HTR-8/SVneo (cell line): ENCODE data around the gene PTPRG.

Experiments
- DNase-seq: peaks from one replicate; pipeline ENCODE4 v3.0.0; 2011; ENCODE audit warnings: low spot score, mixed read lengths; ENCODE audit not compliant: insufficient read length
- FAIRE-seq: peaks from 2 replicates; lab custom pipeline; 2011; peaks lifted over from hg19 to GRCh38; lab: Jason Lieb, UNC

PTPRG gene

GRCh38 chr3:62142331-62143085 lies 581.1 kb downstream of the PTPRG start:
- DNase-seq: no peak

GRCh38 chr3:62143843-62144450 lies 582.6 kb downstream of the PTPRG start:
- FAIRE-seq: no peak

More at GRCh38 chr3:62142331-62143085, 581.1 kb downstream of the PTPRG start:
- no peak for FAIRE-seq

DNA sequence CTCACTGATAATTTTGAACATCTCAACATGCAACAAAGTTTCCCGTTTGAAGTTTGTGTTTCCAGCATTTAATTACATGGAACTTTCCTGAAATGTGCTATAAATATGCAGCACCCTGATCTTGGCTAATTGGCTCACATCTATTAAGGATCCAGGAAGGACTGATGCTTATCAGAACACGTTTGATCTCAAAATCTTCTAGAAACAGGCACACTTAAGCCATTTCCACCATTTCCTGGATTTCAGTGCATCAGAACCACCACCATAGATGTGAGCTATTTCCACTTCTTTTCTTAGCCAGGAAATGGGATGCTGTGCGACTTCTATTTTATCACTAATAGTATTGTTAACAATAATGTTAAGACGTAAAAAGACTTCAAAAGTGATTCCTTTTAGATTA lies 583.1 kb downstream of the PTPRG start:
- FAIRE-seq: no peak
- no peak for DNase-seq

More at GRCh38 chr3:62143843-62144450, 582.6 kb downstream of the PTPRG start:
- DNase-seq: no peak

DNA sequence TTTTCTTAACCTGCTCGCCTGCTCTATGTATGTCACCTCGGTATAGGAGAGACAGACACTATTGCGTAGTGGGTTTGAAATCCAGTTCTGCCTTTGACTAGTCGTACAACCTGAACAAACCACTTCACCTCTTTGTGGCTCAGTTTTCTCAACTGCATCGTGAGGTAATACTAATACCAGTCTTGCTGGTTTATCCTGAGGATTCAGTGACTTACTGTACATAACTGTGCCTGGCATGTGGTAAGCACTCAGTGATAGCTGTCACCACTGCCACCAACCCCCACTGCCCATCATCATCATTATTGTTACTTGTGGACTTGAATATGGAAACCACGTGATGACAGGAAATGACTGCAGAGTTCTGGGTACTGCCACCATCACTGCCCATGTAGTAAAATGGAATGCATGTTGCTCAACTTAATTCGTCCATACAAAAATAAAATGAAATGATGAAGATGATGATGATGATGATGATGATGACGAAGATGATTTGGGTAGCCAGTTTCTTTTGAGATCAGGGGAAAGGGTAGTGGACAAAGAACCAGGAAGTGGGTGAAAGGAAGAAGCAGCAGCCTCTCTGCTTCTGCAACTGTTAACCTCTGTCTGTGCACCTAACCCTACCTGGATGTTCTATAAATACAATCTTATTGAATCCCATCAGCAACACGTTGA lies 583.9 kb downstream of the PTPRG start:
- FAIRE-seq (no peak), DNase-seq (no peak)

DNA sequence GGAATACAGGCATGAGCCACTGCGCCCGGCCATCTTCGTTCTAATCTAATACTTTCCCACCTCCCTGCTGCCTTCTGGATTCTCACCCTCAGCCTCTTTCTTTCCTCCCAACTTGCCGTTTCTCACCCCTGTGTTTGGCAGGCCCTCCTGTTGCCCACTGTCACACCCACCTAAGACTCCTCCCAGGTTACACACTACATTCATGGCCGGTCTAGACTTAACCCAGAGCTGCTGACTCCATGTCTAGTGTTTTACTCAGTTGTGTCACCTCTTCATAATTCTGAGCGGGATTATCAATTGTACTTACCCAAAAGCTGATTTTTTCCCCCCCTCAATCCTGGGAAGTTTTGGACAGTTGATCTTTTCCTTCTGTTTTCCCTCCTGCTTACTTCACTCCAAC lies 588.2 kb downstream of the PTPRG start:
- FAIRE-seq: no peak
- no peak for DNase-seq

GRCh38 chr3:62149962-62150361 lies 588.6 kb downstream of the PTPRG start:
- DNase-seq (no peak), FAIRE-seq (no peak)

DNA sequence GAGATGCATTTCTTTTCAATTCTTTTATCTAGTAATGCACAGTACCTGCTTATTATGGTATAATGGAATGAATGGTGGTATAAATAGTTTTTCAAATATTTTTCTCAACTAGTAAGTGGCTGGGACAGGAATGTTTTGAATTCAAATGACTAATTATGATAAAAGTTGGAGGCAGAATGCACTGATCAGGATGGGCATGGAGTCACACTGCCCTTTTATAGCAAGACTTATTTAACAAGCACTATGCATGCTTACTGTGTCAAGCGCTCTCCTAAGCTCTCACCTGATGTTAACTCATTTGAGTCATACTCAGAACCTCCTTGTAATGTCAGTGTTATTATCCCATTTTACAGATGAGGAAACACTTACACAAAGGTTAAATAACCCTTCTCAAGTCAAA lies 590.2 kb downstream of the PTPRG start:
- DNase-seq: no peak
- FAIRE-seq: no peak

DNA sequence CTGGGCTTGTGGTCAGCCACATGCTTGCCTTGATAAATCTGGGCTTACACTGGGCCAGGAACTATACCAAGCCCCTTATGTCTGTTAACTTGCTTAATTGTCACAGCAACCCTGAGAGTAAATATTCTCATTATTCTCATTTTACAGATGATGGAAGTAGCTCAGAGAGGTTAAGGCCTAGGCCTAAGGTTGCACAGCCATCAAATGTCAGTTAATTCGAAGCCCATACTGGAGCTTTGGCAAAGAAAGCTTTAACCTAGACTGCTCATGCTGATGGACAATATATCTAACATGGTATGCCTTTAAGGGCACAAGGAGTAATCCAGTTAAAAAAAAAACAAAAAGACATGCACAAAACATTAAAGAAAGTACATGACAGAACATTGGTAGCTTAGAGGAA lies 591.9 kb downstream of the PTPRG start:
- no peak for DNase-seq
- FAIRE-seq: no peak

DNA sequence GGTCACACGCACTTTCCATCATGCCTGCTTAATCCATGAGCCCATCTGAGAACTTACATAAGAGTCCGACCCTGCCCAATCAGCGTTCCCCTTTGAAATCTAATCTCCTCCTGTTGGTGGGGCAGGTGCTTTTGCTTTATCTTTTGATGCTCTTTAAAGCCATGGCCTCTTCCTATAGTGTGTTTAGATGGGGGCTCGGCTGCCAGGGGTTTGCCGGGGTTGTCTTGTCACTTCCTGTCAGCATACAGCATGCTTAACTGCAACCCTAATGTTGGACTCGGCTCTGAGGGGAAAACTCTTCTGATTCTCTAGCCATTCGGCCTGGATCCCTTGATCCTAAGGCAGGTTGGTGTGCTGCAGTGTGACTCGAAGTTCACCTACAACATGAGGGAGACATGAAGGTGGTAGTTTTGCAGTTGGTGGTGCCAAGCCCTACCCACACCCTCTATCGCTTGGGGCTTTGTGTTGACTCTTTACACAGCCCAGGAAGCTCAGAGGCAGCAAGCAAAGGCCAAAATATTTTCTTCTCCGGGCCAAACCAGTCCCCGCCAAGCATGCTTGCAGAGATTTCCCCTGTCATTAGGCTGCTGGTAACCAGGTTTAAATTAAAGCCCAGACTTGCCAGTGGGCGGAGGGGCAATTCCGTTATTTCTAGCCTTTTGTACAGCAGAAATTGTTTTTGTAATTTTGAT lies 593.2 kb downstream of the PTPRG start:
- FAIRE-seq (no peak), DNase-seq (no peak)

DNA sequence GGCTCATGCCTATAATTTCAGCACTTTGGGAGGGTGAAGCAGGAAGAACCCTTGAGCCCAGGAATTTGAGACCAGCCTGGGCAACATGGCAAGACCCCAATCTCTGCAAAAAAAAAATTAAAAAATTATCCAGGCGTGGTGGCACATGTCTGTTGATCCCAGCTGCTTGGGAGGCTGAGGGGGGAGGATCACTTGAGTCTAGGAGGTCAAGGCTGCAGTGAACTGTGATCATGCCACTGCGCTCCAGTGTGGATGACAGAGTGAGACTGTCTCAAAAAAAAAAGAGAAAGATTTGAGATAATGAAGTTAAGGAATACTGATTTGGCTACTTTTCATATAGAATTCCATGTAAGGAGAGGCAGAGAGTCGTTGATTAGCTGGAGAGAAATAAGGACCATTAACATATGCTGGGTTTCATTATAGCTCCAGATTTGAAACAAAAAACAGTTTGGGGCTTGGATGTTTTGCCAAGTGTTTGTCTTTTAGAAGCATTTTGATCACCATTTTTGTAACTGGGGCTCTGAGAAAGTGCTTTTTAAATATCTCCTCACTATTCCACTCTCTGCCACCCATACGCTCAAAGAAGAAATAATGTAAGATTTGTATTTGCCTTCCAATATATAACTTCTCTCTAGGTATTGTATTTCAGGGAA lies 597.8 kb downstream of the PTPRG start:
- DNase-seq: no peak
- FAIRE-seq: no peak

GRCh38 chr3:62159709-62160092 lies 598.3 kb downstream of the PTPRG start:
- DNase-seq (no peak), FAIRE-seq (no peak)

DNA sequence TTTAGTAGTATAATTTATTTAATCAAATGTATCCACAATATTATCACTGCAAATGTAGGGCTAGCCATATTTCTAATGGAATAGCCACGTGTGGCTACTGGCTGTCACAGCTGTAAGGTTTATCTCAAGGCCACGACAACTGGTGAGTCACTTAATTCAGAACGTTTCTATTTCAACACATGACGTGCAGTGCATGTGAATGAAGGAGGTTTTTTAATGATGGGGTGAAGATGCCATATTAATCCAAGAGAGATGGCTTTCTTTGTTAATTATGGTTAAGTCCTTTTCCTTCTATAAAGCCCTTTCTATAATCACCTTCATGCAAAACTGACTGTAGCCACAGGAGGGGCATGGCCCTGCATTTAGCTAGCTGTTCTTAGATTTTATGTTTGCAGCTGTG lies 600.0 kb downstream of the PTPRG start:
- FAIRE-seq: no peak
- DNase-seq: no peak

DNA sequence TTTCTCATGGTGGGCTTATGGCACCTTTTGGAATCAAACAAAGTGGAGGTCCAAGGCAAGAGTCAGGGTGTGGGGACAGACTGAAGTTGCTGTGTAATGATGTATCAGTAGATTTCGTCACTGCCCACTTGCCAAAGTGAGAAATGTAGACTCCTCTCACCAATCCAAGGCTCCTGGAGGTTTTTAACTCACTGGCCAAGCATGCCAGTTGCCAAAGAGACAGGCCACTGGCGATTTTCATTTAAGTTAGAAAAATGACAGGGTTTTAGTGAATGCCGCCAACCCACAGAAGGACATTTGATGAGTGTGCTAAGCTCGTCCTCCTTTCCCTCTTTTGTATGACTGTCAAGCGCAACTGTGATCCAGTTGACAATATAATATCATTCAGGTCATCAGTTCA lies 602.8 kb downstream of the PTPRG start:
- DNase-seq: no peak
- no peak for FAIRE-seq

DNA sequence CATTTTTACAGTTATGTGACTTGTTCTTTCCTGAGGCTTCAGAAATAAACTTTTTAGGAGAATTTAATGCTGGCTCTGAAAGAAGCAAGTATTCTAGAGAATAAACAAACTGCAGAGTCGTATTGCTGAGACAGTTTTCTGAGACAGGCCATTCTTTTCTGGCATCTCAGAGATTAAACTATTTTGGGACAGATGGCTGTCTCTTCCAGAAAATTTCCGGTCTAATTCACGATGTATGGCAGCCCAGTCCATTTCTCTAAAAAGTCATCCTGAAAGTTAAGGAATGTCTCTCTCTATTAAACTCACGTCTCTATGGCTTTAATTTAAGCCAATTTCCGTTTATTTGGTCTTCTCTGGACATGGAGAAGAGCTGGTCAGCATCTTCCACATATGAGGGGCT lies 603.4 kb downstream of the PTPRG start:
- DNase-seq (no peak), FAIRE-seq (no peak)

- no peak for DNase-seq
- FAIRE-seq: no peak
These were observed 606.3 kb downstream of the PTPRG start for GRCh38 chr3:62167566-62168262.

DNA sequence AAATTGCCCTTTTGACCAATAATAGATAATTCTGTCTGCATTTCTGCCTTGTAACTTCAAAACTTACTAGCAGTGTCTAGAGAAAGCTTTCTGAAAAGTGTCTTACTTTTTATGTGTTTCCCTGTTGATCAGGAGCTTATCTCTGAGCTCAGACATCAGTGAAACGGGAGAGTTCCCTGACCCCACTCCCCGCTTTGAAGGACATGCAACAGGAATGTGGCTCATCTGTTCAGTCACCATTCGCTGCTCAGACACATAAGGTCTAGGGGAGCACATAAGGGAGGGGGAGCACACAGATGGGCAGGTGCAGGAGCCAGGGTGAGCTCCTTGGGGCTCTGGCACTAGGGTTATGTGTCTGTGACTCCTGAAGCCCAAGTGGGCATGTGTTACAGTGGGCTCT lies 607.0 kb downstream of the PTPRG start:
- FAIRE-seq (no peak), DNase-seq (no peak)

- DNase-seq: no peak
- FAIRE-seq: no peak
These were observed 608.7 kb downstream of the PTPRG start for GRCh38 chr3:62169906-62170660.

GRCh38 chr3:62171789-62172188 lies 610.4 kb downstream of the PTPRG start:
- FAIRE-seq (no peak), DNase-seq (no peak)

GRCh38 chr3:62172199-62172598 lies 610.8 kb downstream of the PTPRG start:
- DNase-seq (no peak), FAIRE-seq (no peak)
